HPDE6-E6E7 (cell line): ENCODE measurements around the gene NEK7.
"Not testable (repeated sequence)": the region's sequence is repeated elsewhere in the genome, so short reads cannot be mapped to it uniquely, and the experiment has no call there.

ENCODE experiments used
- DNase-seq: peaks from one replicate; pipeline ENCODE4 v3.0.0; 2011; ENCODE audit warnings: missing footprints; ENCODE audit errors: extremely low spot score

The NEK7 gene

GRCh38 chr1:198171667-198172540 lies 15.1 kb downstream of the NEK7 start:
- DNase-seq: no peak

- no peak for DNase-seq
Measured at GRCh38 chr1:198173832-198174231, 17.0 kb downstream of the NEK7 start.

GRCh38 chr1:198174297-198174696 lies 17.5 kb downstream of the NEK7 start:
- no peak for DNase-seq

- no peak for DNase-seq
Measured at GRCh38 chr1:198175423-198176170, 18.8 kb downstream of the NEK7 start.

- no peak for DNase-seq
Measured at GRCh38 chr1:198176179-198176578, 19.4 kb downstream of the NEK7 start.

- no peak for DNase-seq
Measured at GRCh38 chr1:198177546-198177945, 20.7 kb downstream of the NEK7 start.

GRCh38 chr1:198178615-198179014 lies 21.8 kb downstream of the NEK7 start:
- no peak for DNase-seq

GRCh38 chr1:198179556-198179981 lies 22.8 kb downstream of the NEK7 start:
- DNase-seq: no peak

- no peak for DNase-seq
Measured at GRCh38 chr1:198183605-198184004, 26.8 kb downstream of the NEK7 start.

GRCh38 chr1:198184516-198184915 lies 27.7 kb downstream of the NEK7 start:
- DNase-seq: no peak

GRCh38 chr1:198185146-198185545 lies 28.3 kb downstream of the NEK7 start:
- no peak for DNase-seq

GRCh38 chr1:198185759-198186158 lies 29.0 kb downstream of the NEK7 start:
- no peak for DNase-seq

GRCh38 chr1:198186916-198187580 lies 30.2 kb downstream of the NEK7 start:
- DNase-seq: no peak

- DNase-seq: no peak
Measured at GRCh38 chr1:198187973-198188588, 31.3 kb downstream of the NEK7 start.

- DNase-seq: no peak
Measured at GRCh38 chr1:198191117-198191516, 34.3 kb downstream of the NEK7 start.

GRCh38 chr1:198193871-198194270 lies 37.1 kb downstream of the NEK7 start:
- DNase-seq: not testable (repeated sequence)

- no peak for DNase-seq
Measured at GRCh38 chr1:198196630-198197029, 39.8 kb downstream of the NEK7 start.

GRCh38 chr1:198197285-198197684 lies 40.5 kb downstream of the NEK7 start:
- DNase-seq: no peak

- no peak for DNase-seq
Measured at GRCh38 chr1:198199105-198199504, 42.3 kb downstream of the NEK7 start.

- no peak for DNase-seq
Measured at GRCh38 chr1:198201956-198202784, 45.4 kb downstream of the NEK7 start.

GRCh38 chr1:198203434-198203833 lies 46.6 kb downstream of the NEK7 start:
- no peak for DNase-seq
